Fibroblast of lung (primary cell): ENCODE data around the gene CNTF. TPM values are rescaled to one million over a fixed set of nuclear protein-coding genes. Genes with fewer than 3 reads are reported as not detected.

Experiments
- DNase-seq, 2 donors: peaks; one replicate each; pipeline versions ENCODE4 v3.0.0 to v3.0.0-alpha.2; 2010; ENCODE audit warnings: low read depth in 2 of 2
- H2AFZ ChIP-seq: 2 replicates; pipeline ENCODE4 v1.5.1; 2012; ENCODE audit warnings: low read length, control low read depth, inconsistent platforms
- H3K27ac ChIP-seq: 2 replicates; pipeline ENCODE4 v1.5.1; 2011; ENCODE audit warnings: low read length, control low read depth; ENCODE audit not compliant: insufficient read depth
- H3K27me3 ChIP-seq: 2 replicates; pipeline ENCODE4 v1.5.1; 2011; ENCODE audit warnings: mild to moderate bottlenecking, low read length; ENCODE audit not compliant: control insufficient read depth, insufficient read depth
- H3K36me3 ChIP-seq: 2 replicates; pipeline ENCODE4 v1.5.1; 2011; ENCODE audit warnings: low read length; ENCODE audit not compliant: control insufficient read depth, insufficient read depth
- H3K4me1 ChIP-seq: 2 replicates; pipeline ENCODE4 v1.5.1; 2011; ENCODE audit warnings: low read length; ENCODE audit not compliant: control insufficient read depth, insufficient read depth; ENCODE audit errors: extremely low read depth
- H3K4me2 ChIP-seq: 2 replicates; pipeline ENCODE4 v1.5.1; 2011; ENCODE audit warnings: low read length, control low read depth; ENCODE audit not compliant: insufficient read depth; ENCODE audit errors: extremely low read depth
- H3K4me3 ChIP-seq, 4 experiments: fragments of 200-600 bp in 1 of 4; sonication (generic) in 1 of 4; replicated peaks in 1 of 4; 2 replicates each; pipeline ENCODE4 v1.5.1; 2011 to 2016; ENCODE audit warnings: low read length in 4 of 4, low read depth in 3 of 4, mild to moderate bottlenecking in 3 of 4, control low read depth in 2 of 4, inconsistent platforms in 1 of 4, mixed read lengths in 1 of 4; ENCODE audit not compliant: insufficient read depth in 1 of 4; ENCODE audit errors: control extremely low read depth in 1 of 4
- H3K79me2 ChIP-seq: 2 replicates; pipeline ENCODE4 v1.5.1; 2012; ENCODE audit warnings: mild to moderate bottlenecking, low read length, inconsistent platforms; ENCODE audit not compliant: control insufficient read depth, insufficient read depth
- H3K9ac ChIP-seq: 2 replicates; pipeline ENCODE4 v1.5.1; 2011; ENCODE audit warnings: mild to moderate bottlenecking, low read length, control low read depth; ENCODE audit not compliant: insufficient read depth
- H3K9me3 ChIP-seq: 2 replicates; pipeline ENCODE4 v1.5.1; 2012; ENCODE audit warnings: low read depth, low read length; ENCODE audit not compliant: control insufficient read depth, insufficient read depth
- H4K20me1 ChIP-seq: 2 replicates; pipeline ENCODE4 v1.5.1; 2011; ENCODE audit warnings: low read length; ENCODE audit not compliant: control insufficient read depth, insufficient read depth; ENCODE audit errors: extremely low read depth
- CTCF ChIP-seq, 2 donors: IDR thresholded peaks in 1 of 2; conservative IDR thresholded peaks in 1 of 2; 1 replicate in 1 of 2; 2 replicates in 1 of 2; pipeline ENCODE4 v1.5.1; 2011 to 2012; ENCODE audit warnings: low read length in 2 of 2, control low read depth in 1 of 2, inconsistent platforms in 1 of 2, low read depth in 1 of 2, mild to moderate bottlenecking in 1 of 2
- EZH2 ChIP-seq: IDR thresholded peaks from 2 replicates; pipeline ENCODE4 v1.5.1; 2012; ENCODE audit warnings: low read length, control low read depth, mild to moderate bottlenecking; ENCODE audit errors: missing control alignments
- polyA plus RNA-seq, 2 donors: library from polyadenylated mRNA; depleted of rRNA in 1 of 2; stranded (reverse) in 1 of 2; unstranded in 1 of 2; fragments of >200 nt; gene quantifications; 2 replicates each; pipeline ENCODE4 v1.2.1, GENCODE V29; 2011 to 2012; ENCODE audit warnings: missing spikeins in 1 of 2
- total RNA-seq: library from RNA; depleted of rRNA; stranded (reverse); fragments of >200 nt; gene quantifications from 2 replicates; pipeline ENCODE4 v1.2.1, GENCODE V29; 2014

The CNTF gene
- total and polyA plus RNA-seq, 2 donors (not counting 1 experiment from before 2014, with no cell fraction given), result 0.73 to 1.2 TPM

DNA sequence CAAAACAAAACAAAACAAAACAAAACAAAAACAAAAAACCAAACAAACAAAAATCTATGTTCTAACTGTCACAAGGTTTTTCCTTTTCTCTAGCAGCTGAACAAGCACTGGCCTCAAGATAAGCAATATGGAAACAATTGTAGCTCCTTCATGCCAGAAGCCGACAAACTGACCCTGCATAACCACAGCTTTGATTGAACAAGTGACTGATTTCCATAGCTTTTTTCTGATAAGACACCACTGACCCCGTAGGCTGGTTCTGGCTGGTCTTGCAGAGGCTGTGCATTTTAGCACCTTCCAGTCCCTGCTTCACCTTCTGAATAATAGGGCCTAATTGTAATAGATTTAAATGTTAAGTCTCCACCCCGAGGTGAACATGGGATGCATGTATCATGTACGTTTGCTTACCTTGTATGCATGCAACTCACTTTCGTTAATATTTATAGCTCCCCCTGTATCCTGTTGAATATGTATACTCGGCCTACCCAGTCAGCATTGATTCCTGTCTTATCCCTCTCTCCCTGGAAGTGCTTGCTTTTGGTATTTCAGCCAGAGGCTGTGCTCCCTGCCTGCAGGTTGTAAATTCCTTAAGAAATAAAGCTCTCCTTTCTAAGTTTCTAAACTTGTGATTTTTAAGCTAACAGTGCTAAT, 49.6 kb downstream of the CNTF start:
- no peak for DNase-seq
- H2AFZ ChIP-seq, result no peak overlapping the region
- no peak overlapping the region for H3K27ac ChIP-seq
- H3K9ac ChIP-seq, result no peak overlapping the region
- H3K79me2 ChIP-seq, result no peaks in the 10 kb centered on the region
- no peaks in the 10 kb centered on the region for H4K20me1 ChIP-seq
- no peak overlapping the region for H3K4me3 ChIP-seq
- no peaks in the 10 kb centered on the region for H3K9me3 ChIP-seq
- H3K4me1 ChIP-seq, result no peaks in the 10 kb centered on the region
- no peaks in the 10 kb centered on the region for H3K36me3 ChIP-seq
- no peak overlapping the region for H3K4me2 ChIP-seq
- TF ChIP-seq EZH2 (no peak), CTCF (conservative IDR thresholded peaks at IDR 0.05 in 1 of 2, IDR thresholded peaks at IDR 0.05 in 1 of 2; ENCODE audit: low read depth in 1 of 2, low read length in 2 of 2) (no peak)
- H3K27me3 ChIP-seq, result no peaks in the 10 kb centered on the region

GRCh38 chr11:58674609-58675008, 52.1 kb downstream of the CNTF start:
- Histone ChIP-seq H3K79me2 (no peaks in the 10 kb centered on the region), H3K4me2 (no peak overlapping the region), H3K27ac (no peak overlapping the region), H3K4me1 (no peaks in the 10 kb centered on the region), H3K9me3 (no peaks in the 10 kb centered on the region), H2AFZ (no peak overlapping the region), H4K20me1 (no peaks in the 10 kb centered on the region), H3K36me3 (no peaks in the 10 kb centered on the region), H3K9ac (no peak overlapping the region), H3K27me3 (no peaks in the 10 kb centered on the region), H3K4me3 (no peak overlapping the region)
- DNase-seq, result no peak
- TF ChIP-seq EZH2, result no peak
- no peak for TF ChIP-seq CTCF (conservative IDR thresholded peaks at IDR 0.05 in 1 of 2, IDR thresholded peaks at IDR 0.05 in 1 of 2; ENCODE audit: low read depth in 1 of 2, low read length in 2 of 2)

Other genes starting within 250 kb of the CNTF start
- not detected in 2 replicates for gene OR5B3, start 215.8 kb upstream of the CNTF start, total RNA-seq
- not detected in 2 replicates for gene OR5B3, start 215.8 kb upstream of the CNTF start, polyA plus RNA-seq
- not detected in 2 replicates for gene OR5B2, start 194.5 kb upstream of the CNTF start, total RNA-seq
- gene OR5B2, start 194.5 kb upstream of the CNTF start, polyA plus RNA-seq, result not detected in 2 replicates
- gene OR5B12, start 180.4 kb upstream of the CNTF start, total RNA-seq, result not detected in 2 replicates
- 0.02 and 0.11 TPM in 2 replicates for gene OR5B12, start 180.4 kb upstream of the CNTF start, polyA plus RNA-seq
- not detected in 2 replicates for gene OR5B21, start 114.6 kb upstream of the CNTF start, total RNA-seq
- not detected in 2 replicates for gene OR5B21, start 114.6 kb upstream of the CNTF start, polyA plus RNA-seq
- gene LPXN, start 46.8 kb upstream of the CNTF start, total RNA-seq, result 2.8 and 8.6 TPM in 2 replicates
- 9.2 and 40.2 TPM in 2 replicates for gene LPXN, start 46.8 kb upstream of the CNTF start, polyA plus RNA-seq
- gene ZFP91, start 43.6 kb upstream of the CNTF start, total RNA-seq, result 36.7 and 50.2 TPM in 2 replicates
- gene ZFP91, start 43.6 kb upstream of the CNTF start, polyA plus RNA-seq, result 56.9 and 64.2 TPM in 2 replicates
- gene GLYAT, start 109.3 kb downstream of the CNTF start, total RNA-seq, result not detected in 2 replicates
- not detected in 2 replicates for gene GLYAT, start 109.3 kb downstream of the CNTF start, polyA plus RNA-seq
- 0.26 and 1.3 TPM in 2 replicates for gene GLYATL2, start 222.0 kb downstream of the CNTF start, total RNA-seq
- gene GLYATL2, start 222.0 kb downstream of the CNTF start, polyA plus RNA-seq, result 1.2 and 2.0 TPM in 2 replicates